PFSK-1 (cell line): ENCODE data around the gene TAF4.

Experiments used
- FOXP2 ChIP-seq: optimal IDR thresholded peaks from 2 replicates; pipeline ENCODE3; 2011; ENCODE audit warnings: borderline replicate concordance, control low read depth, inconsistent platforms; ENCODE audit not compliant: insufficient read depth; ENCODE audit errors: extremely low read length, extremely low read depth
- POLR2AphosphoS5 ChIP-seq: IDR thresholded peaks from 2 replicates; pipeline ENCODE4 v1.6.1; 2012; ENCODE audit warnings: low read depth, mild to moderate bottlenecking, control low read depth, low read length, moderate library complexity
- SIN3A ChIP-seq: IDR thresholded peaks from 2 replicates; pipeline ENCODE4 v1.6.1; 2012; ENCODE audit warnings: mild to moderate bottlenecking, low read length, moderate library complexity, borderline replicate concordance; ENCODE audit not compliant: insufficient read depth
- TAF1 ChIP-seq: IDR thresholded peaks from 2 replicates; pipeline ENCODE4 v1.6.1; 2012; ENCODE audit warnings: low read length, control low read depth, borderline replicate concordance; ENCODE audit not compliant: insufficient read depth
- TF ChIP-seq, protein P1 (sequence below), 2 experiments: IDR thresholded peaks; 2 replicates each; pipeline versions ENCODE4 v1.6.1 to v1.8.0; 2011 to 2012; ENCODE audit warnings: low read depth in 2 of 2, low read length in 2 of 2, control low read depth in 1 of 2, inconsistent platforms in 1 of 2, mild to moderate bottlenecking in 1 of 2, moderate library complexity in 1 of 2; ENCODE audit not compliant: insufficient read depth in 1 of 2

Gene TAF4

DNA sequence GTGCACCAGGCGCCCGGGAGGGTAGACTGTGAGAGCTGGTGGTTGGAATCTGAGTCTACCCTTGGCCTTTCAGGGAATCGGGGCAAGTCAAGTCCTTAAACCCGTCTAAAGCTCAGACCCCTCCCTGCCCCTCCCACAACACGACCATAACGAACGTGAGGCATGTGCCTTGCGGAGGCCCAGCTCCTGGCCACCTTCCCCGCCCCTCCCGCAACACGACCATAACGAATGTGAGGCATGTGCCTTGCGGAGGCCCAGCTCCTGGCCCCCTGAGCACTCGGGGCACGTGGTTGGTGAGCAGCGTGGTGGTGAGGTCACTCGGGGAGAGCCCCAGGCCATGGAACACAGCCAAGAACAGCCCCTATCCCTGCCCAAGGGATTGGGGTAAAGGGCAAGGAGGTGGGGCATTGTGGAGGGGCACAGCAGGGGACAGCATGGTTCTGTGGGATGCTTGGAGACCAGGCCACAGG, 132.2 kb downstream of the TAF4 start:
- TF ChIP-seq, protein P1, sequence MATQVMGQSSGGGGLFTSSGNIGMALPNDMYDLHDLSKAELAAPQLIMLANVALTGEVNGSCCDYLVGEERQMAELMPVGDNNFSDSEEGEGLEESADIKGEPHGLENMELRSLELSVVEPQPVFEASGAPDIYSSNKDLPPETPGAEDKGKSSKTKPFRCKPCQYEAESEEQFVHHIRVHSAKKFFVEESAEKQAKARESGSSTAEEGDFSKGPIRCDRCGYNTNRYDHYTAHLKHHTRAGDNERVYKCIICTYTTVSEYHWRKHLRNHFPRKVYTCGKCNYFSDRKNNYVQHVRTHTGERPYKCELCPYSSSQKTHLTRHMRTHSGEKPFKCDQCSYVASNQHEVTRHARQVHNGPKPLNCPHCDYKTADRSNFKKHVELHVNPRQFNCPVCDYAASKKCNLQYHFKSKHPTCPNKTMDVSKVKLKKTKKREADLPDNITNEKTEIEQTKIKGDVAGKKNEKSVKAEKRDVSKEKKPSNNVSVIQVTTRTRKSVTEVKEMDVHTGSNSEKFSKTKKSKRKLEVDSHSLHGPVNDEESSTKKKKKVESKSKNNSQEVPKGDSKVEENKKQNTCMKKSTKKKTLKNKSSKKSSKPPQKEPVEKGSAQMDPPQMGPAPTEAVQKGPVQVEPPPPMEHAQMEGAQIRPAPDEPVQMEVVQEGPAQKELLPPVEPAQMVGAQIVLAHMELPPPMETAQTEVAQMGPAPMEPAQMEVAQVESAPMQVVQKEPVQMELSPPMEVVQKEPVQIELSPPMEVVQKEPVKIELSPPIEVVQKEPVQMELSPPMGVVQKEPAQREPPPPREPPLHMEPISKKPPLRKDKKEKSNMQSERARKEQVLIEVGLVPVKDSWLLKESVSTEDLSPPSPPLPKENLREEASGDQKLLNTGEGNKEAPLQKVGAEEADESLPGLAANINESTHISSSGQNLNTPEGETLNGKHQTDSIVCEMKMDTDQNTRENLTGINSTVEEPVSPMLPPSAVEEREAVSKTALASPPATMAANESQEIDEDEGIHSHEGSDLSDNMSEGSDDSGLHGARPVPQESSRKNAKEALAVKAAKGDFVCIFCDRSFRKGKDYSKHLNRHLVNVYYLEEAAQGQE (IDR thresholded peaks at IDR 0.05; ENCODE audit: insufficient read depth in 1 of 2, low read depth in 2 of 2, low read length in 2 of 2) = no peak
- TF ChIP-seq SIN3A = no peak
- TF ChIP-seq POLR2AphosphoS5 = no peak
- TF ChIP-seq FOXP2 = no peak
- no peak for TF ChIP-seq TAF1

DNA sequence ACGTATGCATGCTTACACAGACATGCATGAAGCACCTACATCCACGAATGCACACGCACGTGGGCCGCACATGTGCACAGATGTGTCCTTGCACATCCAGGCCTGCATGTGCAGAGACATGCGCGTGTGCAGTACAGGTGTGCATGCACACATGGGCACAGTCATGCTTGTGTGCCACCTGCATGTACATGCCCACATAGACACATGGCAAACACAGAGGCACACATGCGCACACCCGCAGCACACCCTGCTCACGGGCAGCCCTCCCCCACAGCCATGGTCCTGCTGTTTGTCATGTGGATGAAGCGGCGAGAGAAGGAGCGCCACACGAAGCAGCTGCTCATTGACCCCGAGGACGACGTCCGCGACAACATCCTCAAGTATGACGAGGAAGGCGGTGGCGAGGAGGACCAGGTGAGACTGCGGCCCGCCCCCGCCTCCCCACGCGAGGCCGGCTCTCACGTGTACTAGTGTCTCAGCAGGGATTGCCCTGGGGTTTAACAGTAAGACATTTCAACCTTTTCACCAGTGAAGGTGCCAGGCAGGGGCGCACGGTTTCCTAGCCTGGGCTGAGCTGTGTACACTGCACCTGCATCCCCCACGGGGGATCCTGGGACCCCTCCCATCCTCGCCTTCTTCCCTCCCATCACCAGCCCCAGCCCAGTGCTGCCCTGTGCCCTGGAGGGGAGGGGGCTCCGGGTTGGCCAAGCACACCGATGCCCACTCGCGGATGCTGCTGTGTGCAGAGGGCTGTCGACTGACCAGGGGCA, 132.8 kb downstream of the TAF4 start:
- TF ChIP-seq TAF1 (no peak), SIN3A (no peak), FOXP2 (no peak), POLR2AphosphoS5 (no peak)
- TF ChIP-seq, protein P1 (IDR thresholded peaks at IDR 0.05; ENCODE audit: insufficient read depth in 1 of 2, low read depth in 2 of 2, low read length in 2 of 2) = no peak

DNA sequence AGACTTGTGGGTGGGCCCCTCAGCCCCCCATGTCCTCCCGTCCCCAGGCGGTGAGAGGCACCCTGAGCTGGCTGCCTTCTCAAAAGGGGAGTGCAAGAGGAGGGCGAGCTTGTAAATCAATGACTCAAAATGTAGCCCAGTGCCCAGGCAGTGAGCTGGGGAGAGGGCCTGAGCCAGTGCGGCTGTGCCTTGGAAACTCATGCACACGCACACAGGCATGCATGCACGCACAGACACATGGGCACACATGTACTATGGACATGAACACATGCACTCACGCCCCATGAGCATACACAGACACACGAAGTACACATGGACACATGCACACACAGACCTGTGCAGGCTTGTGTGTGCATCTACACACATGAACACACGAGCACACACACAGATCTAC, 133.5 kb downstream of the TAF4 start:
- TF ChIP-seq FOXP2 (no peak), POLR2AphosphoS5 (no peak), TAF1 (no peak), SIN3A (no peak)
- TF ChIP-seq, protein P1 (IDR thresholded peaks at IDR 0.05; ENCODE audit: insufficient read depth in 1 of 2, low read depth in 2 of 2, low read length in 2 of 2) = no peak

DNA sequence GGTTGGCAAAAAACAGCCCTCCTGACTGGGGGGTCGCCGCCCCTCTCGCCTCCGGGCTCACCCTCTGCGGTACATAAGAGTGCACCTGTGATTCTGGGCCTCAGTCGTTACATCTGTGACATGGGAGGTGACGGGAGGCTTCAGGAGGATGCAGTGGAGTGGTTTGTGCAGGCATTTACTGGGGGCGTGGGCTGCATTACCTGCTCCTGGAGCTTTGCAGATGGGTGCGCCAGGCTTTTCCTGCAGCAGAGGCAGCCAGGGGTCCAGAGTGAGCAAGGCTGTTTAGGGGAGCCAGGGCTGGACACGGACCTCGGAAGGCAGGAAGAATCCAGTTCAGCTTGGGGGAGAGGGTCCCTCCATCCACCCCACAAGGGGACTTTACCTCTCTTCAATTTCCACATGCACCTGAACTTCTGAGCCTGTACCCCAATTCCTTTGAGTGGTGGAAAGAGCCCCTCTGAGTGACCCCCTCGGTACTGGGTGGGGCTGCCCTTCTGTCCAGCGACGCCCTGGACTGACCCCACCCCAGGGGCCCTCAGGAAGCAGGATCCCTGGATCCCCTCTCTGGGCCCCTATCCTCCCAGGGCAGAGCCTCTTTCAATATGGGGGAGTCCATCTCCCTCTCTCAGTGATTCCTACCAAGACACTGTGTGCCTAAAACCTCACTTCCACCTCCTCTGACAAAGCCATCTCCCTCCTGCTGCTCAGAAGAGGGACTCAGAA, 134.0 kb downstream of the TAF4 start:
- TF ChIP-seq TAF1 = no peak
- TF ChIP-seq FOXP2 = no peak
- TF ChIP-seq POLR2AphosphoS5 = no peak
- no peak for TF ChIP-seq SIN3A
- TF ChIP-seq, protein P1 (IDR thresholded peaks at IDR 0.05; ENCODE audit: insufficient read depth in 1 of 2, low read depth in 2 of 2, low read length in 2 of 2) = no peak
